Measurements from ENCODE around the gene OSBPL6. TPM values are rescaled to one million over a fixed set of nuclear protein-coding genes. Genes with fewer than 3 reads are reported as not detected.

The OSBPL6 gene
- total RNA-seq, 1 donor from 2014 or later = 3.6 TPM

GRCh38 chr2:178414266-178415247 is 220.2 kb downstream of the OSBPL6 start:
- peak; percentile 85 for DNase-seq (ENCODE audit: low read depth)
- no peaks in the 10 kb centered on the region for H3K27me3 ChIP-seq (ENCODE audit: control insufficient read depth, insufficient read depth, low read length)
- TF ChIP-seq, protein P1, sequence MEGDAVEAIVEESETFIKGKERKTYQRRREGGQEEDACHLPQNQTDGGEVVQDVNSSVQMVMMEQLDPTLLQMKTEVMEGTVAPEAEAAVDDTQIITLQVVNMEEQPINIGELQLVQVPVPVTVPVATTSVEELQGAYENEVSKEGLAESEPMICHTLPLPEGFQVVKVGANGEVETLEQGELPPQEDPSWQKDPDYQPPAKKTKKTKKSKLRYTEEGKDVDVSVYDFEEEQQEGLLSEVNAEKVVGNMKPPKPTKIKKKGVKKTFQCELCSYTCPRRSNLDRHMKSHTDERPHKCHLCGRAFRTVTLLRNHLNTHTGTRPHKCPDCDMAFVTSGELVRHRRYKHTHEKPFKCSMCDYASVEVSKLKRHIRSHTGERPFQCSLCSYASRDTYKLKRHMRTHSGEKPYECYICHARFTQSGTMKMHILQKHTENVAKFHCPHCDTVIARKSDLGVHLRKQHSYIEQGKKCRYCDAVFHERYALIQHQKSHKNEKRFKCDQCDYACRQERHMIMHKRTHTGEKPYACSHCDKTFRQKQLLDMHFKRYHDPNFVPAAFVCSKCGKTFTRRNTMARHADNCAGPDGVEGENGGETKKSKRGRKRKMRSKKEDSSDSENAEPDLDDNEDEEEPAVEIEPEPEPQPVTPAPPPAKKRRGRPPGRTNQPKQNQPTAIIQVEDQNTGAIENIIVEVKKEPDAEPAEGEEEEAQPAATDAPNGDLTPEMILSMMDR (IDR thresholded peaks at IDR 0.05; ENCODE audit: insufficient read depth, low read length, poor library complexity, severe bottlenecking) = peak; percentile 94
- no peaks in the 10 kb centered on the region for H3K36me3 ChIP-seq (ENCODE audit: control insufficient read depth, insufficient read depth, low read length)
- H3K4me3 ChIP-seq (ENCODE audit: low read depth, low read length) = peak overlapping the region; percentile 56

- TF ChIP-seq, protein P1 (IDR thresholded peaks at IDR 0.05; ENCODE audit: insufficient read depth, low read length, poor library complexity, severe bottlenecking) = no peak
- H3K36me3 ChIP-seq (ENCODE audit: control insufficient read depth, insufficient read depth, low read length) = no peaks in the 10 kb centered on the region
- H3K4me3 ChIP-seq (ENCODE audit: low read depth, low read length) = no peak overlapping the region
- H3K27me3 ChIP-seq (ENCODE audit: control insufficient read depth, insufficient read depth, low read length) = no peaks in the 10 kb centered on the region
- no peak for DNase-seq (ENCODE audit: low read depth)
These were observed 221.7 kb downstream of the OSBPL6 start for GRCh38 chr2:178415979-178416378.

GRCh38 chr2:178417916-178418315 is 223.6 kb downstream of the OSBPL6 start:
- H3K27me3 ChIP-seq (ENCODE audit: control insufficient read depth, insufficient read depth, low read length) = no peaks in the 10 kb centered on the region
- DNase-seq (ENCODE audit: low read depth) = no peak
- no peak overlapping the region for H3K4me3 ChIP-seq (ENCODE audit: low read depth, low read length)
- TF ChIP-seq, protein P1 (IDR thresholded peaks at IDR 0.05; ENCODE audit: insufficient read depth, low read length, poor library complexity, severe bottlenecking) = no peak
- H3K36me3 ChIP-seq (ENCODE audit: control insufficient read depth, insufficient read depth, low read length) = no peaks in the 10 kb centered on the region

DNA sequence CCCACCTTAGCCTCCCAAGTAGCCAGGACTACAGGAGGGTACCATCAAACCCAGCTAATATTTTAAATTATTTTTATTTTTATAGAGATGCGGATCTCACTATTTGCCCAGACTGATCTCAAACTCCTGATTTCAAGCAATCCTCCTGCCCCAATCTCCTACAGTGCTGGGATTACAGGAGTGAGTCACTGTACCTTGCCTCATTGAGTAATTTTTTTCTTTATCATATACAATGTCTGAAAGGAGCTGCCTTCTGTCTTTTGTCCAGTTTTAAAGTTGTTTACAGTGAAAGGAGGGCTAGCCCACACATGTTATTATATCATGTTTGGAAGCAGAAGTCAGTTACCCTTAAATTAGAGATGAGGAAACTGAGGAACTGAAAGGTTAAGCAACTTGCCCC is 224.1 kb downstream of the OSBPL6 start:
- Histone ChIP-seq H3K36me3 (ENCODE audit: control insufficient read depth, insufficient read depth, low read length) (no peaks in the 10 kb centered on the region), H3K4me3 (ENCODE audit: low read depth, low read length) (no peak overlapping the region), H3K27me3 (ENCODE audit: control insufficient read depth, insufficient read depth, low read length) (no peaks in the 10 kb centered on the region)
- no peak for DNase-seq (ENCODE audit: low read depth)
- TF ChIP-seq, protein P1 (IDR thresholded peaks at IDR 0.05; ENCODE audit: insufficient read depth, low read length, poor library complexity, severe bottlenecking) = no peak

GRCh38 chr2:178419123-178419522 is 224.8 kb downstream of the OSBPL6 start:
- Histone ChIP-seq H3K4me3 (ENCODE audit: low read depth, low read length) (no peak overlapping the region), H3K27me3 (ENCODE audit: control insufficient read depth, insufficient read depth, low read length) (no peaks in the 10 kb centered on the region), H3K36me3 (ENCODE audit: control insufficient read depth, insufficient read depth, low read length) (no peaks in the 10 kb centered on the region)
- DNase-seq (ENCODE audit: low read depth) = no peak
- TF ChIP-seq, protein P1 (IDR thresholded peaks at IDR 0.05; ENCODE audit: insufficient read depth, low read length, poor library complexity, severe bottlenecking) = peak; percentile 17

Measured in kidney epithelial cell (primary cell).